ENCODE results near the gene EPHX1.

The EPHX1 gene

DNA sequence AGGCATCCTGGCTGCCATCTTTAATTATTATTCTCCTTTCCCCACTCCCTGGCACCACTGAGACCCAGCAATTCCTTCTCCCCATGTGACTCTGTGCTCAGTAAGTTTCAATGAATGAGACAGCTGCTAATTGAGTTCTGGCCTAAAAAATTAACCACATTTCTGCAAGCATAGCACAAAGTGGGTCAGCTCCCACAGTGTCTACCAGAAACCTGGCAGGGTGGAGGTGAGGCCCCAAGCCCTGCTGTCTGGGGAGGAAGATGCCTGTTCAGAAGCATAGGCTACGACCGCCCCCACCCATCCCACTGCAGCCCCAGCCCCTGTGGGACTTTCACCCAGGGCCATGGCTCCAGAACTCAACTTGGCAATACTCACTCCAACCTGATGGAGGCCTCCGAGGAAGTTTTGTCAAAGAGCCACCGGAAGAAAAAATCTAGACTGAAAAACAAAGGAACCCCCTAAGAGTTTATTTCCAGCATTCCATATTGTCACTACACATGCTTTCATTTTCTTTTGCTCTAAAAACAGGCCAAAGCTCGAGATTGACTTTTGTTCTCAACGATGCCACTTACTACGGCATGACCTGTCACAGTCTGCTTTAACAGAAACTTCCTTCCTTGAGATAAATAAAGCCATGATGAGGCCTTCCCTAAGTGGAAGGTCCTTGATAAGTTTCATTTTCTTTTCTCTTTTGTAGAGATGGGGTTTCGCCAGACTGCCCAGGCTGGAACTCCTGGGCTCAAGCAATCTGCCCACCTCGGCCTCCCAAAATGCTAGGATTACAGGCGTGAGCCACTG is 45.8 kb downstream of the EPHX1 start:
- TF ChIP-seq EZH2phosphoT487 (IDR thresholded peaks at IDR 0.05; ENCODE audit: borderline replicate concordance, low read length), result no peak
- TF ChIP-seq, protein P1, sequence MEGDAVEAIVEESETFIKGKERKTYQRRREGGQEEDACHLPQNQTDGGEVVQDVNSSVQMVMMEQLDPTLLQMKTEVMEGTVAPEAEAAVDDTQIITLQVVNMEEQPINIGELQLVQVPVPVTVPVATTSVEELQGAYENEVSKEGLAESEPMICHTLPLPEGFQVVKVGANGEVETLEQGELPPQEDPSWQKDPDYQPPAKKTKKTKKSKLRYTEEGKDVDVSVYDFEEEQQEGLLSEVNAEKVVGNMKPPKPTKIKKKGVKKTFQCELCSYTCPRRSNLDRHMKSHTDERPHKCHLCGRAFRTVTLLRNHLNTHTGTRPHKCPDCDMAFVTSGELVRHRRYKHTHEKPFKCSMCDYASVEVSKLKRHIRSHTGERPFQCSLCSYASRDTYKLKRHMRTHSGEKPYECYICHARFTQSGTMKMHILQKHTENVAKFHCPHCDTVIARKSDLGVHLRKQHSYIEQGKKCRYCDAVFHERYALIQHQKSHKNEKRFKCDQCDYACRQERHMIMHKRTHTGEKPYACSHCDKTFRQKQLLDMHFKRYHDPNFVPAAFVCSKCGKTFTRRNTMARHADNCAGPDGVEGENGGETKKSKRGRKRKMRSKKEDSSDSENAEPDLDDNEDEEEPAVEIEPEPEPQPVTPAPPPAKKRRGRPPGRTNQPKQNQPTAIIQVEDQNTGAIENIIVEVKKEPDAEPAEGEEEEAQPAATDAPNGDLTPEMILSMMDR (IDR thresholded peaks at IDR 0.05; ENCODE audit: low read depth, low read length, poor library complexity, severe bottlenecking), result no peak
- Histone ChIP-seq H4K20me1 (ENCODE audit: control insufficient read depth, insufficient read depth, low read depth, low read length) (no peaks in the 10 kb centered on the region), H3K4me3 (ENCODE audit: low read length) (no peak overlapping the region), H3K36me3 (ENCODE audit: control insufficient read depth, low read length) (no peaks in the 10 kb centered on the region), H3K4me1 (ENCODE audit: control insufficient read depth, low read length) (no peaks in the 10 kb centered on the region), H3K27me3 (ENCODE audit: control insufficient read depth, low read length) (no peaks in the 10 kb centered on the region), H3K4me2 (ENCODE audit: low read length) (no peak overlapping the region), H3K27ac (ENCODE audit: low read depth, low read length) (no peak overlapping the region), H3F3A (ENCODE audit: control insufficient read depth, insufficient read depth) (no peaks in the 10 kb centered on the region), H3K9me3 (ENCODE audit: control insufficient read depth, insufficient read depth, low read length) (no peaks in the 10 kb centered on the region), H3K79me2 (ENCODE audit: control insufficient read depth, low read length) (no peaks in the 10 kb centered on the region), H3K9me2 (replicated peaks; ENCODE audit: control insufficient read depth, low read length) (no peaks in the 10 kb centered on the region)

DNA sequence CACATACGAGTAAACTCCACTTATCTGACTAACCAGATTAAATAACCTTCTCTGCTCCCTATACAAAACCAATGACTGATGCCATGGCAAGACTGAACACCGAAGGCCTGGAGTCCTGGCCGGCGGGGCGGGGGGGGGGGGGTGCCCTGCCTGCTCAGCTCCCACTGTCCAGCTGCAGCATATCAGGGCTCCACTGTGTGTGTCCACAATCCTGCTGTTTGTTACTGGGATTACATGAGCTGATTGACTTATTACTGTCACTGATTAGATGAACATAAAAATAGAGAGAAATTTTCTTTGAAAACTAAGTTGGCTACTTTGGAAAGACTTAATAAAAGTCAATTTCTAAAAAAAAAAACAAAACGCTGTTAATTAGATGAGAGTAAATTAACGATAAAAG is 47.3 kb downstream of the EPHX1 start:
- H3K79me2 ChIP-seq (ENCODE audit: control insufficient read depth, low read length), result no peaks in the 10 kb centered on the region
- H3K9me2 ChIP-seq (replicated peaks; ENCODE audit: control insufficient read depth, low read length), result no peaks in the 10 kb centered on the region
- H3K9me3 ChIP-seq (ENCODE audit: control insufficient read depth, insufficient read depth, low read length), result no peaks in the 10 kb centered on the region
- no peaks in the 10 kb centered on the region for H3K36me3 ChIP-seq (ENCODE audit: control insufficient read depth, low read length)
- TF ChIP-seq, protein P1 (IDR thresholded peaks at IDR 0.05; ENCODE audit: low read depth, low read length, poor library complexity, severe bottlenecking), result no peak
- no peak for TF ChIP-seq EZH2phosphoT487 (IDR thresholded peaks at IDR 0.05; ENCODE audit: borderline replicate concordance, low read length)
- no peak overlapping the region for H3K4me3 ChIP-seq (ENCODE audit: low read length)
- H3K27ac ChIP-seq (ENCODE audit: low read depth, low read length), result no peak overlapping the region
- H3K4me1 ChIP-seq (ENCODE audit: control insufficient read depth, low read length), result no peaks in the 10 kb centered on the region
- H3K27me3 ChIP-seq (ENCODE audit: control insufficient read depth, low read length), result no peaks in the 10 kb centered on the region
- no peak overlapping the region for H3K4me2 ChIP-seq (ENCODE audit: low read length)
- no peaks in the 10 kb centered on the region for H4K20me1 ChIP-seq (ENCODE audit: control insufficient read depth, insufficient read depth, low read depth, low read length)
- no peaks in the 10 kb centered on the region for H3F3A ChIP-seq (ENCODE audit: control insufficient read depth, insufficient read depth)

DNA sequence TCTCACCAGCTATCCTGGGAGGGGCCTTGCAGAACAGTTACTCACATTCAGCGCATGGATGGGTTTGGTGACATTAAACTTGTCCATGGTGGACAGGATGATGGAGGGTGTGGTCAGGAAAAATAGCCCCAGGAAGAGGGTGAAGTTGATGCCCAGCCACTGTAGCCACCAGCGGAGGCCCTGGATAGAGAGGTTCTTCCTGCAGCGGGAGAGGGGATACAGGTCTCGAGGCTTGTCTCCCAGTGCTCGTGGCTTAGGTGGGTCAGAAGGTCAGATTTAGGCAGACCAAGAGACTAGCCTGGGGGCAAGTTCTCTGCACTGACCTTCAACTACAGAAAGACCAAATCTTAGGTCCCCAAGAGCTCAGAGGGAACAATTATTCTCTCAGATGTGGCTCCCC is 49.2 kb downstream of the EPHX1 start:
- H3K79me2 ChIP-seq (ENCODE audit: control insufficient read depth, low read length), result no peaks in the 10 kb centered on the region
- H3K4me1 ChIP-seq (ENCODE audit: control insufficient read depth, low read length), result no peaks in the 10 kb centered on the region
- H3F3A ChIP-seq (ENCODE audit: control insufficient read depth, insufficient read depth), result no peaks in the 10 kb centered on the region
- no peak overlapping the region for H3K4me2 ChIP-seq (ENCODE audit: low read length)
- no peaks in the 10 kb centered on the region for H3K9me3 ChIP-seq (ENCODE audit: control insufficient read depth, insufficient read depth, low read length)
- TF ChIP-seq, protein P1 (IDR thresholded peaks at IDR 0.05; ENCODE audit: low read depth, low read length, poor library complexity, severe bottlenecking), result no peak
- TF ChIP-seq EZH2phosphoT487 (IDR thresholded peaks at IDR 0.05; ENCODE audit: borderline replicate concordance, low read length), result no peak
- no peak overlapping the region for H3K27ac ChIP-seq (ENCODE audit: low read depth, low read length)
- H3K9me2 ChIP-seq (replicated peaks; ENCODE audit: control insufficient read depth, low read length), result no peaks in the 10 kb centered on the region
- no peak overlapping the region for H3K4me3 ChIP-seq (ENCODE audit: low read length)
- H3K27me3 ChIP-seq (ENCODE audit: control insufficient read depth, low read length), result no peaks in the 10 kb centered on the region
- no peaks in the 10 kb centered on the region for H3K36me3 ChIP-seq (ENCODE audit: control insufficient read depth, low read length)
- no peaks in the 10 kb centered on the region for H4K20me1 ChIP-seq (ENCODE audit: control insufficient read depth, insufficient read depth, low read depth, low read length)

Measured in DOHH2 (cell line).